Loucy (cell line): ENCODE measurements around the gene PGBD5.

Experiments
- H2AFZ ChIP-seq: fragments of 200-600 bp; sonication (generic); 2 replicates; pipeline ENCODE4 v1.6.0; 2016; ENCODE audit warnings: antibody characterized with exemption, mild to moderate bottlenecking, low read length, moderate library complexity
- H3F3A ChIP-seq: fragments of 200-600 bp; 2 replicates; pipeline ENCODE4 v1.6.0; 2016; ENCODE audit warnings: antibody characterized with exemption, low read depth, mild to moderate bottlenecking
- H3K27me3 ChIP-seq: fragments of 200-600 bp; sonication (generic); 2 replicates; pipeline ENCODE4 v1.6.1; 2014; ENCODE audit warnings: low read length, mild to moderate bottlenecking; ENCODE audit not compliant: insufficient read depth, poor library complexity, severe bottlenecking
- H3K36me3 ChIP-seq: fragments of 200-600 bp; sonication (generic); 2 replicates; pipeline ENCODE4 v1.6.1; 2016; ENCODE audit warnings: low read length; ENCODE audit not compliant: insufficient read depth
- H3K4me1 ChIP-seq: fragments of 200-600 bp; sonication (generic); 2 replicates; pipeline ENCODE4 v1.5.1; 2014; ENCODE audit warnings: low read length, mild to moderate bottlenecking; ENCODE audit not compliant: insufficient read depth, poor library complexity, severe bottlenecking
- H3K4me2 ChIP-seq: fragments of 200-600 bp; sonication (generic); 2 replicates; pipeline ENCODE4 v1.6.0; 2014; ENCODE audit warnings: antibody characterized with exemption, low read length, low read depth, mild to moderate bottlenecking; ENCODE audit not compliant: poor library complexity, severe bottlenecking
- H3K4me3 ChIP-seq: fragments of 200-600 bp; sonication (generic); 2 replicates; pipeline ENCODE4 v1.5.1; 2014; ENCODE audit warnings: low read length, mild to moderate bottlenecking, mixed read lengths; ENCODE audit not compliant: poor library complexity, severe bottlenecking
- H3K79me2 ChIP-seq: fragments of 200-600 bp; sonication (generic); 2 replicates; pipeline ENCODE4 v1.6.1; 2014; ENCODE audit warnings: low read length; ENCODE audit not compliant: insufficient read depth
- H3K9ac ChIP-seq: fragments of 200-600 bp; sonication (generic); 2 replicates; pipeline ENCODE4 v1.6.0; 2014; ENCODE audit warnings: mild to moderate bottlenecking, low read depth, low read length, moderate library complexity; ENCODE audit not compliant: poor library complexity, severe bottlenecking
- H3K9me2 ChIP-seq: fragments of 200-600 bp; sonication (generic); replicated peaks from 2 replicates; pipeline ENCODE4 v1.6.1; 2016; ENCODE audit warnings: low read depth, low read length, mixed read lengths
- H3K9me3 ChIP-seq: fragments of 200-600 bp; sonication (generic); 2 replicates; pipeline ENCODE4 v1.6.1; 2014; ENCODE audit warnings: mild to moderate bottlenecking, antibody characterized with exemption, low read length, low read depth; ENCODE audit not compliant: insufficient read depth
- H4K20me1 ChIP-seq: fragments of 200-600 bp; sonication (generic); 2 replicates; pipeline ENCODE4 v1.6.0; 2014; ENCODE audit warnings: antibody characterized with exemption, low read length, mild to moderate bottlenecking; ENCODE audit not compliant: insufficient read depth, poor library complexity, severe bottlenecking
- EZH2phosphoT487 ChIP-seq: fragments of 200-600 bp; IDR thresholded peaks from 2 replicates; pipeline ENCODE4 v1.6.1; 2018; ENCODE audit warnings: antibody characterized with exemption, mild to moderate bottlenecking, moderate library complexity, borderline replicate concordance
- TF ChIP-seq, protein P1 (sequence below): fragments of 200-600 bp; sonication (generic); conservative IDR thresholded peaks from 2 replicates; pipeline ENCODE4 v1.5.1; 2014; ENCODE audit warnings: mild to moderate bottlenecking, antibody characterized with exemption, low read length

Gene PGBD5

DNA sequence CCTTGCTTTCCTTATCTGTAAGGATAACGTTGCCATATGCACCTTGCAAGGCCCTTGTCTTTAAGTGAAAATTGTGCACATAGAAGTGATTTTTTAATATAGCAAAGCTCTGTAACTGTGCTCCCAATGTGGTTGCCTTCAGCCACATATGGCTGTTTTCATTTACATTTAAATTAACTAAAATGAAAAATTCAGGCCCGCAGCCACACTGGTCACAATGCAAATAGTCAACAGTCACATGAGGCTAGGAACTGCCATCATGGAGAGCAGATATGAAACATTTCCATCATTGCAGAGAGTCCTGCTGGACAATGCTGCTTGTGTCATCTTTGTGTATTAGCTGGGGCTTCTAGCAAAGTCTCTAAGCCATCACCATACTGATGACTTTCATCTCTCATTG, 83.4 kb downstream of the PGBD5 start:
- H3F3A ChIP-seq = no peaks in the 10 kb centered on the region
- H3K9me2 ChIP-seq = no peaks in the 10 kb centered on the region

GRCh38 chr1:230342019-230342418, 84.1 kb downstream of the PGBD5 start:
- Histone ChIP-seq H3F3A (no peaks in the 10 kb centered on the region), H3K79me2 (no peaks in the 10 kb centered on the region), H3K27me3 (no peaks in the 10 kb centered on the region), H2AFZ (no peak overlapping the region), H3K9ac (no peak overlapping the region), H3K4me3 (no peak overlapping the region), H3K9me3 (no peaks in the 10 kb centered on the region), H3K4me1 (no peaks in the 10 kb centered on the region), H3K9me2 (no peaks in the 10 kb centered on the region), H3K36me3 (no peaks in the 10 kb centered on the region), H3K4me2 (no peak overlapping the region), H4K20me1 (no peaks in the 10 kb centered on the region)
- no peak for TF ChIP-seq EZH2phosphoT487
- TF ChIP-seq, protein P1, sequence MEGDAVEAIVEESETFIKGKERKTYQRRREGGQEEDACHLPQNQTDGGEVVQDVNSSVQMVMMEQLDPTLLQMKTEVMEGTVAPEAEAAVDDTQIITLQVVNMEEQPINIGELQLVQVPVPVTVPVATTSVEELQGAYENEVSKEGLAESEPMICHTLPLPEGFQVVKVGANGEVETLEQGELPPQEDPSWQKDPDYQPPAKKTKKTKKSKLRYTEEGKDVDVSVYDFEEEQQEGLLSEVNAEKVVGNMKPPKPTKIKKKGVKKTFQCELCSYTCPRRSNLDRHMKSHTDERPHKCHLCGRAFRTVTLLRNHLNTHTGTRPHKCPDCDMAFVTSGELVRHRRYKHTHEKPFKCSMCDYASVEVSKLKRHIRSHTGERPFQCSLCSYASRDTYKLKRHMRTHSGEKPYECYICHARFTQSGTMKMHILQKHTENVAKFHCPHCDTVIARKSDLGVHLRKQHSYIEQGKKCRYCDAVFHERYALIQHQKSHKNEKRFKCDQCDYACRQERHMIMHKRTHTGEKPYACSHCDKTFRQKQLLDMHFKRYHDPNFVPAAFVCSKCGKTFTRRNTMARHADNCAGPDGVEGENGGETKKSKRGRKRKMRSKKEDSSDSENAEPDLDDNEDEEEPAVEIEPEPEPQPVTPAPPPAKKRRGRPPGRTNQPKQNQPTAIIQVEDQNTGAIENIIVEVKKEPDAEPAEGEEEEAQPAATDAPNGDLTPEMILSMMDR = no peak

More for the DNA sequence above, 83.4 kb downstream of the PGBD5 start:
- H3K4me3 ChIP-seq = no peak overlapping the region
- H3K27me3 ChIP-seq = no peaks in the 10 kb centered on the region
- H2AFZ ChIP-seq = no peak overlapping the region
- no peak for TF ChIP-seq EZH2phosphoT487
- TF ChIP-seq, protein P1 = no peak
- no peaks in the 10 kb centered on the region for H3K79me2 ChIP-seq
- H3K36me3 ChIP-seq = no peaks in the 10 kb centered on the region
- H3K9ac ChIP-seq = no peak overlapping the region
- no peak overlapping the region for H3K4me2 ChIP-seq
- H3K9me3 ChIP-seq = no peaks in the 10 kb centered on the region
- H4K20me1 ChIP-seq = no peaks in the 10 kb centered on the region
- H3K4me1 ChIP-seq = no peaks in the 10 kb centered on the region

DNA sequence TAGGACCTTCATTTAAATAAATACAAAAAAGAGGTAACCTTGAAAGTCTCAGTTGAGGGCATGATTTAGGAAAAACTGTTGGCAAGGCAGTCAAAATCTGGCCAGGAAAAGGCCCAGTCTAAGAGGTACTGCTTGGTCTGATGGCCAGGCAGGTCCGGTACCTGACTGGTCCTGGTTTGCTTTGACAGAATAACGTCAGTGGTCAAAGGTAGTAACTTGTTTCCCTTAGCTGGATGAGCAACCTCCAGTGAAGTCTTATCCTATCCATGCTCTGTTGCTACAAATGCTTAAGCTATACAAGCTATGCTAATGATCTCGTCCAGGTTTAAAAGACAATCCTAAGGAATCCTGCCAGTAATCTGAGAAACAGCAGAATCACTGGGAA, 85.0 kb downstream of the PGBD5 start:
- Histone ChIP-seq H3K4me3 (no peak overlapping the region), H3K27me3 (no peaks in the 10 kb centered on the region), H3K79me2 (no peaks in the 10 kb centered on the region), H3K36me3 (no peaks in the 10 kb centered on the region), H3K9me2 (no peaks in the 10 kb centered on the region), H3K9ac (no peak overlapping the region), H3K9me3 (no peaks in the 10 kb centered on the region), H2AFZ (no peak overlapping the region), H3F3A (no peaks in the 10 kb centered on the region), H3K4me2 (no peak overlapping the region), H4K20me1 (no peaks in the 10 kb centered on the region), H3K4me1 (no peaks in the 10 kb centered on the region)
- TF ChIP-seq, protein P1 = no peak
- TF ChIP-seq EZH2phosphoT487 = no peak
